GM12878 (cell line): Measurements from ENCODE around the gene RAN. TPM values are rescaled to one million over a fixed set of nuclear protein-coding genes. Genes with fewer than 3 reads are reported as not detected.

Source experiments
- ATAC-seq: fragments of 200-7000 bp; cut with Tn5 transposase; 3 replicates; pipeline ENCODE4 v1.9.1; 2020; ENCODE audit warnings: mild to moderate bottlenecking, moderate library complexity
- BruUV-seq: library from RNA; stranded (reverse); fragments of 400-500 nt; replicated peaks from 2 replicates; lab custom pipeline; 2021; lab: Mats Ljungman, UMichigan
- CTCF ChIA-PET: fragments of 300-600 bp; sonication (Branson Sonifier 250); formaldehyde crosslinking; extraction: SDS; loops from one replicate; lab custom pipeline; 2021; ENCODE audit warnings: inconsistent platforms; lab: Yijun Ruan, JAX
- POLR2A ChIA-PET: fragments of 350-600 bp; formaldehyde crosslinking; extraction: SDS; loops from one replicate; lab custom pipeline; 2021; ENCODE audit warnings: inconsistent platforms; lab: Charles Lee
- RAD21 ChIA-PET: fragments of 300-600 bp; sonication (Branson Sonifier 250); formaldehyde crosslinking; loops from one replicate; lab custom pipeline; 2023; ENCODE audit warnings: antibody characterized with exemption; ENCODE audit not compliant: unreplicated experiment; lab: Charles Lee
- SMC1A ChIA-PET: fragments of 300-600 bp; sonication (Branson Sonifier 250); formaldehyde crosslinking; loops from one replicate; lab custom pipeline; 2023; ENCODE audit not compliant: unreplicated experiment, uncharacterized antibody; lab: Charles Lee
- DNase-seq: peaks from one replicate; pipeline ENCODE4 v3.0.0-alpha.2; 2011; ENCODE audit warnings: low read depth, low spot score
- FAIRE-seq: peaks from 3 replicates; lab custom pipeline; 2011; peaks lifted over from hg19 to GRCh38; lab: Jason Lieb, UNC
- H2AFZ ChIP-seq: 2 replicates; pipeline ENCODE4 v1.6.0; 2011; ENCODE audit warnings: low read depth, low read length, control low read depth; ENCODE audit not compliant: control insufficient read depth
- H3K27ac ChIP-seq: 2 replicates; pipeline ENCODE4 v1.5.1; 2011; ENCODE audit warnings: control low read depth; ENCODE audit not compliant: control insufficient read depth, insufficient read depth
- H3K27me3 ChIP-seq, 2 experiments: replicated peaks in 1 of 2; 2 replicates each; pipeline versions ENCODE4 v1.6.0 to v1.6.1; 2011; ENCODE audit warnings: low read length in 1 of 2; ENCODE audit not compliant: control insufficient read depth in 2 of 2, insufficient read depth in 2 of 2
- H3K36me3 ChIP-seq, 2 experiments: 2 replicates each; pipeline ENCODE4 v1.5.1; 2011; ENCODE audit warnings: low read length in 1 of 2; ENCODE audit not compliant: control insufficient read depth in 2 of 2, insufficient read depth in 2 of 2
- H3K4me1 ChIP-seq: 2 replicates; pipeline ENCODE4 v1.6.1; 2011; ENCODE audit warnings: mild to moderate bottlenecking, low read length, moderate library complexity, mixed read lengths; ENCODE audit not compliant: control insufficient read depth, insufficient read depth
- H3K4me2 ChIP-seq: 2 replicates; pipeline ENCODE4 v1.6.0; 2011; ENCODE audit warnings: control low read depth; ENCODE audit not compliant: control insufficient read depth, insufficient read depth
- H3K4me3 ChIP-seq: fragments of 200-600 bp; sonication (generic); 2 replicates; pipeline ENCODE4 v1.5.1; 2016
- H3K79me2 ChIP-seq: 2 replicates; pipeline ENCODE4 v1.6.0; 2011; ENCODE audit warnings: low read length; ENCODE audit not compliant: control insufficient read depth, insufficient read depth
- H3K9ac ChIP-seq: 2 replicates; pipeline ENCODE4 v1.8.0; 2011; ENCODE audit warnings: low read length, control low read depth, mixed read lengths; ENCODE audit not compliant: control insufficient read depth, insufficient read depth
- H3K9me3 ChIP-seq: replicated peaks from 3 replicates; pipeline ENCODE4 v1.5.1; 2011; ENCODE audit warnings: mild to moderate bottlenecking, low read length; ENCODE audit not compliant: control insufficient read depth, insufficient read depth
- H4K20me1 ChIP-seq: 2 replicates; pipeline ENCODE4 v1.6.0; 2011; ENCODE audit not compliant: control insufficient read depth, insufficient read depth
- ATF7 ChIP-seq: fragments of 450-650 bp; IDR thresholded peaks from 2 replicates; pipeline ENCODE4 v1.6.1; 2016; ENCODE audit warnings: low read depth, mild to moderate bottlenecking
- BACH1 ChIP-seq: fragments of 450-650 bp; IDR thresholded peaks from 2 replicates; pipeline ENCODE4 v1.6.1; 2017; ENCODE audit warnings: mild to moderate bottlenecking, borderline replicate concordance
- CBFB ChIP-seq: IDR thresholded peaks from 2 replicates; pipeline ENCODE4 v1.6.1; 2016; ENCODE audit warnings: antibody characterized with exemption, low read depth
- CHD1 ChIP-seq: IDR thresholded peaks from 2 replicates; pipeline ENCODE4 v1.6.1; 2012; ENCODE audit warnings: low read depth, low read length, improper control_type of control experiment
- CHD2 ChIP-seq: IDR thresholded peaks from 2 replicates; pipeline ENCODE4 v1.6.1; 2011; ENCODE audit warnings: low read depth, low read length, improper control_type of control experiment, borderline replicate concordance
- CREM ChIP-seq: IDR thresholded peaks from 2 replicates; pipeline ENCODE4 v1.6.1; 2014; ENCODE audit warnings: antibody characterized with exemption, low read depth
- MTA3 ChIP-seq: IDR thresholded peaks from 2 replicates; pipeline ENCODE4 v1.6.1; 2012; ENCODE audit warnings: low read length, inconsistent platforms, borderline replicate concordance
- PAX5 ChIP-seq: IDR thresholded peaks from 2 replicates; pipeline ENCODE4 v1.6.1; 2011; ENCODE audit warnings: low read depth, low read length, borderline replicate concordance
- PML ChIP-seq: IDR thresholded peaks from 2 replicates; pipeline ENCODE4 v1.6.1; 2012; ENCODE audit warnings: low read length, inconsistent platforms
- POLR2A ChIP-seq: IDR thresholded peaks from 2 replicates; pipeline ENCODE4 v1.6.1; 2011; ENCODE audit warnings: low read depth, mild to moderate bottlenecking, low read length
- POLR2AphosphoS5 ChIP-seq: IDR thresholded peaks from 2 replicates; pipeline ENCODE4 v1.6.1; 2011; ENCODE audit warnings: mild to moderate bottlenecking, low read length, inconsistent platforms
- POU2F2 ChIP-seq: IDR thresholded peaks from 3 replicates; pipeline ENCODE4 v1.6.1; 2011; ENCODE audit warnings: low read depth, mild to moderate bottlenecking, low read length, borderline replicate concordance
- SIX5 ChIP-seq: IDR thresholded peaks from 2 replicates; pipeline ENCODE4 v1.6.1; 2011; ENCODE audit warnings: mild to moderate bottlenecking, low read depth, low read length, moderate library complexity; ENCODE audit not compliant: severe bottlenecking
- SMAD5 ChIP-seq: IDR thresholded peaks from 2 replicates; pipeline ENCODE4 v1.6.1; 2016; ENCODE audit warnings: antibody characterized with exemption, low read depth
- YBX1 ChIP-seq: fragments of 450-650 bp; IDR thresholded peaks from 2 replicates; pipeline ENCODE4 v1.6.1; 2016; ENCODE audit warnings: antibody characterized with exemption
- ZBED1 ChIP-seq: IDR thresholded peaks from 2 replicates; pipeline ENCODE4 v1.6.1; 2016; ENCODE audit warnings: borderline replicate concordance
- WGBS: methylation state at CpG from one replicate; pipeline ENCODE4 v1.1.6; 2016; ENCODE audit warnings: low lambda C conversion rate; ENCODE audit not compliant: insufficient replicate concordance, insufficient coverage; ENCODE audit errors: missing lambda C conversion rate; 5-methylcytosine and 5-hydroxymethylcytosine counted together
- in situ Hi-C: fragments of 300-500 bp; cut with MboI; formaldehyde crosslinking; loops from 9 replicates; pipeline ENCODE4 v1.14.3; 2018; ENCODE audit warnings: mixed read lengths
- intact Hi-C: fragments of 100-400 bp; cut with micrococcal nuclease; formaldehyde crosslinking; loops from one replicate; pipeline ENCODE4 v1.14.2; 2022; ENCODE audit not compliant: unreplicated experiment
- polyA plus RNA-seq, 11 experiments: library from polyadenylated mRNA; depleted of rRNA in 4 of 11; unstranded in 6 of 11; stranded (reverse) in 5 of 11; fragments of >200 nt; fragmentation: Nextera tagmentation in 4 of 11; fragmentation: Illumina TruSeq in 1 of 11; extraction: Ambion mirVana in 4 of 11; extraction: Trizol in 1 of 11; gene quantifications; 1 replicate in 1 of 11; 2 replicates in 10 of 11; pipeline versions ENCODE4 v1.2.1 to v1.2.3, GENCODE V29; 2011 to 2016; ENCODE audit warnings: inconsistent platforms in 2 of 11, missing spikeins in 2 of 11, low read depth in 1 of 11
- total RNA-seq, 4 experiments: library from RNA; depleted of rRNA in 3 of 4; stranded (reverse); fragments of >200 nt in 3 of 4; fragmentation: Illumina TruSeq in 1 of 4; extraction: Trizol in 1 of 4; gene quantifications; 2 replicates each; pipeline versions ENCODE4 v1.2.1 to v1.2.3, GENCODE V29; 2013 to 2021
- TF ChIP-seq, protein P1 (sequence below): fragments of 450-650 bp; IDR thresholded peaks from 2 replicates; pipeline ENCODE4 v1.6.1; 2014; ENCODE audit warnings: mild to moderate bottlenecking
- TF ChIP-seq, protein P2 (sequence below): fragments of 450-650 bp; IDR thresholded peaks from 2 replicates; pipeline ENCODE4 v1.6.1; 2017; ENCODE audit warnings: mild to moderate bottlenecking, moderate library complexity

Gene RAN
- total and polyA plus RNA-seq, 10 of the 15 experiments (the other 5 are each of a cell fraction or from before 2014, with no cell fraction given) = 1,598 to 3,769 (median 2,845) TPM

- no peak for DNase-seq
- peak; percentile 3; the same call in 2 of the 3 replicates for ATAC-seq
- RAD21 ChIA-PET = no interaction called here
- WGBS = 59% methylated on average over 24 of the region's 24 CpGs
- peak overlapping the region; percentile 93 for H3K4me2 ChIP-seq
- H3K9ac ChIP-seq = no peak overlapping the region
- H3K4me3 ChIP-seq = peak overlapping the region; percentile 57; the same call in 1 of the 2 replicates
- H3K9me3 ChIP-seq = no peaks in the 10 kb centered on the region
- BruUV-seq = no TSS peak
- peaks cover 36% of the 10 kb centered on the region for H3K4me1 ChIP-seq
- in situ Hi-C loops (no loop called here), intact Hi-C loops (loop anchor here (2.0 kb wide), 1 partner anchor 214 kb away; no protein-coding TSS in a partner anchor)
- peaks cover 3% of the 10 kb centered on the region; the same call in 1 of the 2 replicates for H4K20me1 ChIP-seq
- SMC1A ChIA-PET = interaction anchor here (1.6 to 2.5 kb wide), 3 partner anchors 8 to 88 kb away, joined by 4 to 7 read pairs (median 4); partner anchors contain the start of gene ADGRD1
- no peak for FAIRE-seq
- peaks cover 6 to 29% of the 10 kb centered on the region in 2 experiments for H3K36me3 ChIP-seq
- POLR2A ChIA-PET = no interaction called here
- peak overlapping the region; percentile 21; the same call in 1 of the 2 replicates for H3K27ac ChIP-seq
- CTCF ChIA-PET = interaction anchor here (1.6 kb wide), 2 partner anchors 101 to 214 kb away, joined by 4 to 6 read pairs; no protein-coding TSS in a partner anchor
- peaks cover 32% of the 10 kb centered on the region for H3K79me2 ChIP-seq
- no peak overlapping the region for H2AFZ ChIP-seq
- H3K27me3 ChIP-seq = no peaks in the 10 kb centered on the region
- TF ChIP-seq, protein P1, sequence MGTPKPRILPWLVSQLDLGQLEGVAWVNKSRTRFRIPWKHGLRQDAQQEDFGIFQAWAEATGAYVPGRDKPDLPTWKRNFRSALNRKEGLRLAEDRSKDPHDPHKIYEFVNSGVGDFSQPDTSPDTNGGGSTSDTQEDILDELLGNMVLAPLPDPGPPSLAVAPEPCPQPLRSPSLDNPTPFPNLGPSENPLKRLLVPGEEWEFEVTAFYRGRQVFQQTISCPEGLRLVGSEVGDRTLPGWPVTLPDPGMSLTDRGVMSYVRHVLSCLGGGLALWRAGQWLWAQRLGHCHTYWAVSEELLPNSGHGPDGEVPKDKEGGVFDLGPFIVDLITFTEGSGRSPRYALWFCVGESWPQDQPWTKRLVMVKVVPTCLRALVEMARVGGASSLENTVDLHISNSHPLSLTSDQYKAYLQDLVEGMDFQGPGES = no peak
- TF ChIP-seq CBFB (no peak), PML (peak; percentile 29; the same call in 1 of the 2 replicates), POLR2A (peak; percentile 69), CHD2 (no peak), CHD1 (no peak), SIX5 (no peak), POLR2AphosphoS5 (peak; percentile 93), POU2F2 (0 out of 3 replicates have a peak, but pooled peaks have one; percentile 34), ATF7 (no peak), PAX5 (no peak), CREM (no peak), BACH1 (no peak), ZBED1 (0 out of 2 replicates have a peak, but pooled peaks have one; percentile 34), MTA3 (peak; percentile 24; the same call in 1 of the 2 replicates), YBX1 (no peak), SMAD5 (peak; percentile 69; the same call in 1 of the 2 replicates)
- TF ChIP-seq, protein P2, sequence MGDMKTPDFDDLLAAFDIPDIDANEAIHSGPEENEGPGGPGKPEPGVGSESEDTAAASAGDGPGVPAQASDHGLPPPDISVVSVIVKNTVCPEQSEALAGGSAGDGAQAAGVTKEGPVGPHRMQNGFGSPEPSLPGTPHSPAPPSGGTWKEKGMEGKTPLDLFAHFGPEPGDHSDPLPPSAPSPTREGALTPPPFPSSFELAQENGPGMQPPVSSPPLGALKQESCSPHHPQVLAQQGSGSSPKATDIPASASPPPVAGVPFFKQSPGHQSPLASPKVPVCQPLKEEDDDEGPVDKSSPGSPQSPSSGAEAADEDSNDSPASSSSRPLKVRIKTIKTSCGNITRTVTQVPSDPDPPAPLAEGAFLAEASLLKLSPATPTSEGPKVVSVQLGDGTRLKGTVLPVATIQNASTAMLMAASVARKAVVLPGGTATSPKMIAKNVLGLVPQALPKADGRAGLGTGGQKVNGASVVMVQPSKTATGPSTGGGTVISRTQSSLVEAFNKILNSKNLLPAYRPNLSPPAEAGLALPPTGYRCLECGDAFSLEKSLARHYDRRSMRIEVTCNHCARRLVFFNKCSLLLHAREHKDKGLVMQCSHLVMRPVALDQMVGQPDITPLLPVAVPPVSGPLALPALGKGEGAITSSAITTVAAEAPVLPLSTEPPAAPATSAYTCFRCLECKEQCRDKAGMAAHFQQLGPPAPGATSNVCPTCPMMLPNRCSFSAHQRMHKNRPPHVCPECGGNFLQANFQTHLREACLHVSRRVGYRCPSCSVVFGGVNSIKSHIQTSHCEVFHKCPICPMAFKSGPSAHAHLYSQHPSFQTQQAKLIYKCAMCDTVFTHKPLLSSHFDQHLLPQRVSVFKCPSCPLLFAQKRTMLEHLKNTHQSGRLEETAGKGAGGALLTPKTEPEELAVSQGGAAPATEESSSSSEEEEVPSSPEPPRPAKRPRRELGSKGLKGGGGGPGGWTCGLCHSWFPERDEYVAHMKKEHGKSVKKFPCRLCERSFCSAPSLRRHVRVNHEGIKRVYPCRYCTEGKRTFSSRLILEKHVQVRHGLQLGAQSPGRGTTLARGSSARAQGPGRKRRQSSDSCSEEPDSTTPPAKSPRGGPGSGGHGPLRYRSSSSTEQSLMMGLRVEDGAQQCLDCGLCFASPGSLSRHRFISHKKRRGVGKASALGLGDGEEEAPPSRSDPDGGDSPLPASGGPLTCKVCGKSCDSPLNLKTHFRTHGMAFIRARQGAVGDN = no peak
Measured at GRCh38 chr12:130878193-130879185, 6.6 kb downstream of the RAN start.
